Measurements from ENCODE around the gene PLAC1.

The PLAC1 gene

DNA sequence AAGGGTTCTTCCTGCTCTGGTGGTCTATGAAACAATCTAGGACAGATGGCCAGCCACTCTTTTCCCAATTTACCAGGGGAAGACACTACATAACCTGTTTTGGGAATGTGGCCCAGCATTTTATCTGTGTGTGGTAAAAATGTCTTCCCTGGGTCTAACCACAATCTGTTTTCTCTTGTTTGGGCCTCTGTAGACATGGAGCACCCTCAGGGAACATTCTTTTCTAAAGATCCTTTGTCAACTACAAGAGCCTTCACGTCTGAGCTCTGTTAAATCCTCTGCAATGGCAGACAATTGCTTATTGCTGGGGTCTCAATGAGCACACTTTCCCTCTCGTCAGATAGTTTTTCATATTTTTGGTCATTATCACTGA lies 35.5 kb downstream of the PLAC1 start:
- no peak for DNase-seq (ENCODE audit: low spot score)
- TF ChIP-seq, protein P1, sequence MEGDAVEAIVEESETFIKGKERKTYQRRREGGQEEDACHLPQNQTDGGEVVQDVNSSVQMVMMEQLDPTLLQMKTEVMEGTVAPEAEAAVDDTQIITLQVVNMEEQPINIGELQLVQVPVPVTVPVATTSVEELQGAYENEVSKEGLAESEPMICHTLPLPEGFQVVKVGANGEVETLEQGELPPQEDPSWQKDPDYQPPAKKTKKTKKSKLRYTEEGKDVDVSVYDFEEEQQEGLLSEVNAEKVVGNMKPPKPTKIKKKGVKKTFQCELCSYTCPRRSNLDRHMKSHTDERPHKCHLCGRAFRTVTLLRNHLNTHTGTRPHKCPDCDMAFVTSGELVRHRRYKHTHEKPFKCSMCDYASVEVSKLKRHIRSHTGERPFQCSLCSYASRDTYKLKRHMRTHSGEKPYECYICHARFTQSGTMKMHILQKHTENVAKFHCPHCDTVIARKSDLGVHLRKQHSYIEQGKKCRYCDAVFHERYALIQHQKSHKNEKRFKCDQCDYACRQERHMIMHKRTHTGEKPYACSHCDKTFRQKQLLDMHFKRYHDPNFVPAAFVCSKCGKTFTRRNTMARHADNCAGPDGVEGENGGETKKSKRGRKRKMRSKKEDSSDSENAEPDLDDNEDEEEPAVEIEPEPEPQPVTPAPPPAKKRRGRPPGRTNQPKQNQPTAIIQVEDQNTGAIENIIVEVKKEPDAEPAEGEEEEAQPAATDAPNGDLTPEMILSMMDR (IDR thresholded peaks at IDR 0.05; ENCODE audit: borderline replicate concordance, control extremely low read depth, extremely low read depth, insufficient read depth, missing control alignments), result no peak
- in situ Hi-C loops (cut with MboI; ENCODE audit: low sequenced_read_pairs, unreplicated experiment), result no loop called here

- TF ChIP-seq, protein P1 (IDR thresholded peaks at IDR 0.05; ENCODE audit: borderline replicate concordance, control extremely low read depth, extremely low read depth, insufficient read depth, missing control alignments), result no peak
- in situ Hi-C loops (cut with MboI; ENCODE audit: low sequenced_read_pairs, unreplicated experiment), result no loop called here
- peak; percentile 39 for DNase-seq (ENCODE audit: low spot score)
Measured at GRCh38 chrX:134622056-134622812, 36.0 kb downstream of the PLAC1 start.

DNA sequence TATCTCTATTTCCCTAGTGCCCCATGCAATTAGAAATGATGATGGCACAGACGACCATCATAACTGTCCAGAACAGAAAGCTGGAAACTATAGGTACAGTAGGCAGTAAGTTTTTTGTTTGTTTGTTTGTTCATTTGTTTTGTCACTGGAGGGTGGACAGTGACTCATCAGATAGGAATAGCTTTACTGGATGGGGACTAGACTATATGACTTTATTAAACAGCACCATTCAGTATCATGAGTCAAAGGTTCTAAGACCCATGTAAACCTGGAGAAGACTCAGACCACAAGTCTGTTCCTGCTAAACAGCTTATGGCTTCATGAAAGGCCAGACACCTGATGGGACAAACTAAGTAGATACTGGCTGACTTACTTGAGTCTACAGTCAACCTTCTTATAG lies 38.4 kb downstream of the PLAC1 start:
- DNase-seq (ENCODE audit: low spot score), result no peak
- in situ Hi-C loops (cut with MboI; ENCODE audit: low sequenced_read_pairs, unreplicated experiment), result no loop called here
- TF ChIP-seq, protein P1 (IDR thresholded peaks at IDR 0.05; ENCODE audit: borderline replicate concordance, control extremely low read depth, extremely low read depth, insufficient read depth, missing control alignments), result no peak

- in situ Hi-C loops (cut with MboI; ENCODE audit: low sequenced_read_pairs, unreplicated experiment), result no loop called here
- DNase-seq (ENCODE audit: low spot score), result no peak
- TF ChIP-seq, protein P1 (IDR thresholded peaks at IDR 0.05; ENCODE audit: borderline replicate concordance, control extremely low read depth, extremely low read depth, insufficient read depth, missing control alignments), result no peak
Measured at GRCh38 chrX:134613396-134613795, 44.9 kb downstream of the PLAC1 start.

DNA sequence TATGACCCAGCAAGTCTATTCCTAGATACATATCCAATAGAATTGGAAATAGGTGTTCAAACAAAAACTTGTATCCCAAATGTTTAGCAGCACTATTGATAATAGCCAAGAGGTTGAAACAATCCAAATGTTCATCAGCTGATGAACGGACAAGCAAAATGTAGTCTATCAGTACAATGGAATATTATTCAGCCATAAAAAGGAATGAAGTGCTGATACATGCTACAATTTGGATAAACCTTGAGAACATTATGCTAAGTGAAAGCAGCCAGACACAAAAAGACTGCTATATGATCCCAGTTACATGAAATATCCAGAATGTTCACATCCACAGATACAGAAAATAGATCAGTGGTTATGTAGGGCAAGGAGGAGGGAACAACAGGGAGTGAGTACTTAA lies 50.1 kb downstream of the PLAC1 start:
- in situ Hi-C loops (cut with MboI; ENCODE audit: low sequenced_read_pairs, unreplicated experiment), result no loop called here
- TF ChIP-seq, protein P1 (IDR thresholded peaks at IDR 0.05; ENCODE audit: borderline replicate concordance, control extremely low read depth, extremely low read depth, insufficient read depth, missing control alignments), result no peak
- DNase-seq (ENCODE audit: low spot score), result no peak

GRCh38 chrX:134607523-134607922 lies 50.7 kb downstream of the PLAC1 start:
- no peak for DNase-seq (ENCODE audit: low spot score)
- in situ Hi-C loops (cut with MboI; ENCODE audit: low sequenced_read_pairs, unreplicated experiment), result no loop called here
- TF ChIP-seq, protein P1 (IDR thresholded peaks at IDR 0.05; ENCODE audit: borderline replicate concordance, control extremely low read depth, extremely low read depth, insufficient read depth, missing control alignments), result no peak
